Stomach (tissue), 9 donors: ENCODE measurements around the gene TMEM179. TPM values are rescaled to one million over a fixed set of nuclear protein-coding genes. Genes with fewer than 3 reads are reported as not detected.

Experiments used
- DNase-seq, 2 donors: peaks; one replicate each; pipeline versions ENCODE4 v3.0.0 to v3.0.0-alpha.2; 2013 to 2019
- H3K27ac ChIP-seq, 5 donors: fragments of 200-600 bp in 4 of 5; sonication (generic) in 4 of 5; one replicate each; pipeline ENCODE4 v1.5.1; 2013 to 2019; ENCODE audit warnings: mild to moderate bottlenecking in 1 of 5, moderate library complexity in 1 of 5
- H3K27me3 ChIP-seq, 3 donors: fragments of 200-600 bp; sonication (generic); one replicate each; pipeline ENCODE4 v1.5.1; 2017 to 2019; ENCODE audit warnings: mixed run types in 1 of 3
- H3K36me3 ChIP-seq, 4 donors: fragments of 200-600 bp; sonication (generic); 1 replicate in 3 of 4; 2 replicates in 1 of 4; pipeline ENCODE4 v1.5.1; 2016 to 2019
- H3K4me1 ChIP-seq, 4 donors: fragments of 200-600 bp; sonication (generic); one replicate each; pipeline ENCODE4 v1.5.1; 2016 to 2019
- H3K4me3 ChIP-seq, 4 donors: fragments of 200-600 bp; sonication (generic) in 3 of 4; one replicate each; pipeline ENCODE4 v1.5.1; 2016 to 2019; ENCODE audit warnings: mild to moderate bottlenecking in 1 of 4
- H3K9me3 ChIP-seq, 4 donors: fragments of 200-600 bp; sonication (generic); one replicate each; pipeline ENCODE4 v1.5.1; 2016 to 2019
- EP300 ChIP-seq: sonication (generic); formaldehyde crosslinking; IDR thresholded peaks from one replicate; pipeline ENCODE4 v1.6.1; 2017; ENCODE audit warnings: antibody characterized with exemption
- POLR2A ChIP-seq, 4 donors: fragments of 450-650 bp; IDR thresholded peaks; one replicate each; pipeline ENCODE4 v1.6.1; 2016; ENCODE audit warnings: antibody characterized with exemption in 4 of 4, control low read depth in 2 of 4, mild to moderate bottlenecking in 1 of 4, moderate library complexity in 1 of 4
- POLR2AphosphoS5 ChIP-seq, 3 donors: sonication (generic); formaldehyde crosslinking; IDR thresholded peaks; one replicate each; pipeline ENCODE4 v1.6.1; 2016; ENCODE audit warnings: antibody characterized with exemption in 3 of 3
- WGBS, 5 donors: extraction: QIAGEN DNeasy Blood & Tissue Kit in 3 of 5; methylation state at CpG; one replicate each; pipeline versions ENCODE4 v1.1.5 to v1.1.7; 2013 to 2018; 5-methylcytosine and 5-hydroxymethylcytosine counted together
- intact Hi-C: fragments of 100-400 bp; cut with DNase I; formaldehyde crosslinking; loops from one replicate; pipeline ENCODE4 v1.15.1; 2023; ENCODE audit warnings: low total_unique reads
- polyA plus RNA-seq, 3 donors: library from polyadenylated mRNA; stranded (reverse); fragments of 200-250 nt; gene quantifications; one replicate each; pipeline ENCODE4 v1.2.3, GENCODE V29; 2013
- total RNA-seq, 5 donors: library from RNA; depleted of rRNA; stranded (reverse); fragments of >200 nt; gene quantifications; one replicate each; pipeline versions ENCODE4 v1.1.0 to v1.2.3, GENCODE V29; 2014 to 2016
- TF ChIP-seq, protein P1 (sequence below), 7 experiments: fragments of 450-650 bp in 4 of 7; fragments of 200-600 bp in 3 of 7; sonication (generic) in 3 of 7; IDR thresholded peaks; one replicate each; pipeline ENCODE4 v1.5.1; 2016 to 2019; ENCODE audit warnings: antibody characterized with exemption in 7 of 7, control low read depth in 2 of 7, mild to moderate bottlenecking in 1 of 7
- donor health status: healthy with polysubstance abuse.
- donor health status: Bipolar disorder and iron deficiency.
- donor health status: healthy.

TMEM179 gene
- total and polyA plus RNA-seq, 8 donors = 0.58 to 4.6 (median 0.92) TPM; not detected in 3

DNA sequence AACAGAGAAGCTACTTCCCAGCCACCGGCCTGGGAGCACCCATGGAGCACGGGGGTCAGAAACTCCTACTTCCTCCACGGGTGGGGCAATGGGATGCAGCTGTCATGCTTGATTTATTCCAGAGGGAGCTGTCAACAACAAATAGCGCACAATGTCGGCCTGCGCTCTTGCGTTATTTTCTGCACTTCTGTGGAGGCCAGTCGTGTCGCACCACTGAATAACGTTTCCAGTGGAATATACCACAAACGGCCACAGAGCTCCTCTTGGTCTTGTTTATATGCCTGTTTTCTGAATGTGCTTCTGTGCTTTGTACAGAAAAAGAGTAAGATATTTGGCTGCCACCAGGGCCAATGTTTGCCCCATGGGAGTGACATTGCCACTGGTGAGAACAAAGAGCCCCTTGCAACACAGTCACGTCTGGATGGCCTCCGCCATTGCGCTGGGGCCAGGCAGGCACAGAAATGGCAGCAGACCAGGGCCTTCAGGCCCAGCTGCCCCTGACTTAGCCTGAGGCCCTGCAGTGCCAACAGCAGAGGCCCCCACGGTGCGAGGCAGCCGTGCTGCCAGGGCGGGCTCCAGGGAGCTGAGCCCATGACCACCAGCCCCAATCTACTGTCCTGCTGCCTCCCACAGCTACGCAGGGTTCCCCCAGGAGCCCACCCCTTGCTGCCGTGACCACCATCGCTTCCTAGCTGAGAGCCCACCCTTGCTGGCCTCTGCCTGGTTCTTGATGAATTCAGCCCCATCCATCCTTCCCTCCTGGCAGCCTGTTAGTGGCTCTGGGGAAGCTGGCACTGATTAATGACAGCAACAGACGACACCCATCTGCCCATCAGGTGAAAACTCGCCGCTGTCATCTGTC, 28.9 kb upstream of the TMEM179 start:
- no peak for DNase-seq

DNA sequence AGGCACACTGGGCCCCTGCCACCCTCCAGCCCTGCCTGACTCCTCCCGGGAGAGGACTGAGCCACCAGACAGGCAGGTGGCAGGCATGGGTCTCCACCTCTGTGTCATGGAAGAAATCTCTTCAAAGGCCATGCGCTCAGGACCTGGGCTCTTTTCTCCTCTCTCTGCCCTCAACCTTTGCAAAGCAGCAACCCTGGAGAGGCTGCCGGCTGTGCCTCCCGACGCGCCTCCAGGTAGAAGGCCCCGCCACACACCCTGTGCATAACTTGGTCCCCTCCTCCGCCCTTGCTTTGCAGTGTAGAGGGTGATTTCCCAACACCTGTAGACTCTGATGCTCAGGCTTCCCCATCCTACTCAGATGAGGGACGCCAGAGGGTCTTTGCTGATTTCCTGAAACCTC, 28.2 kb upstream of the TMEM179 start:
- DNase-seq = no peak
- Histone ChIP-seq H3K9me3 (peaks cover 0 to 16% (median 14%) of the 10 kb centered on the region in 4 donors), H3K4me1 (no peaks in the 10 kb centered on the region), H3K27ac (no peak overlapping the region), H3K27me3 (peaks cover 0 to 57% (median 20%) of the 10 kb centered on the region in 3 donors), H3K36me3 (no peaks in the 10 kb centered on the region), H3K4me3 (no peak overlapping the region)
- TF ChIP-seq, protein P1, sequence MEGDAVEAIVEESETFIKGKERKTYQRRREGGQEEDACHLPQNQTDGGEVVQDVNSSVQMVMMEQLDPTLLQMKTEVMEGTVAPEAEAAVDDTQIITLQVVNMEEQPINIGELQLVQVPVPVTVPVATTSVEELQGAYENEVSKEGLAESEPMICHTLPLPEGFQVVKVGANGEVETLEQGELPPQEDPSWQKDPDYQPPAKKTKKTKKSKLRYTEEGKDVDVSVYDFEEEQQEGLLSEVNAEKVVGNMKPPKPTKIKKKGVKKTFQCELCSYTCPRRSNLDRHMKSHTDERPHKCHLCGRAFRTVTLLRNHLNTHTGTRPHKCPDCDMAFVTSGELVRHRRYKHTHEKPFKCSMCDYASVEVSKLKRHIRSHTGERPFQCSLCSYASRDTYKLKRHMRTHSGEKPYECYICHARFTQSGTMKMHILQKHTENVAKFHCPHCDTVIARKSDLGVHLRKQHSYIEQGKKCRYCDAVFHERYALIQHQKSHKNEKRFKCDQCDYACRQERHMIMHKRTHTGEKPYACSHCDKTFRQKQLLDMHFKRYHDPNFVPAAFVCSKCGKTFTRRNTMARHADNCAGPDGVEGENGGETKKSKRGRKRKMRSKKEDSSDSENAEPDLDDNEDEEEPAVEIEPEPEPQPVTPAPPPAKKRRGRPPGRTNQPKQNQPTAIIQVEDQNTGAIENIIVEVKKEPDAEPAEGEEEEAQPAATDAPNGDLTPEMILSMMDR (IDR thresholded peaks at IDR 0.05) = no peak
- TF ChIP-seq EP300 (no peak), POLR2AphosphoS5 (IDR thresholded peaks at IDR 0.05) (no peak), POLR2A (IDR thresholded peaks at IDR 0.05) (no peak)
- WGBS, 5 donors = 62 to 79% (median 65%) methylated on average over 7 to 9 of the region's 9 CpGs
- intact Hi-C loops = no loop called here

More for the DNA sequence above, 28.9 kb upstream of the TMEM179 start:
- peaks cover 0 to 13% (median 12%) of the 10 kb centered on the region in 4 donors for H3K9me3 ChIP-seq
- H3K27me3 ChIP-seq = peaks cover 0 to 59% (median 20%) of the 10 kb centered on the region in 3 donors
- WGBS, 5 donors = 74 to 84% (median 79%) methylated on average over 20 to 24 of the region's 24 CpGs
- no peaks in the 10 kb centered on the region for H3K36me3 ChIP-seq
- TF ChIP-seq, protein P1 (IDR thresholded peaks at IDR 0.05) = no peak
- no peak for TF ChIP-seq POLR2A (IDR thresholded peaks at IDR 0.05)
- TF ChIP-seq EP300 = no peak
- no peak for TF ChIP-seq POLR2AphosphoS5 (IDR thresholded peaks at IDR 0.05)
- intact Hi-C loops = no loop called here
- no peak overlapping the region for H3K4me3 ChIP-seq
- H3K27ac ChIP-seq = no peak overlapping the region
- H3K4me1 ChIP-seq = no peaks in the 10 kb centered on the region

DNA sequence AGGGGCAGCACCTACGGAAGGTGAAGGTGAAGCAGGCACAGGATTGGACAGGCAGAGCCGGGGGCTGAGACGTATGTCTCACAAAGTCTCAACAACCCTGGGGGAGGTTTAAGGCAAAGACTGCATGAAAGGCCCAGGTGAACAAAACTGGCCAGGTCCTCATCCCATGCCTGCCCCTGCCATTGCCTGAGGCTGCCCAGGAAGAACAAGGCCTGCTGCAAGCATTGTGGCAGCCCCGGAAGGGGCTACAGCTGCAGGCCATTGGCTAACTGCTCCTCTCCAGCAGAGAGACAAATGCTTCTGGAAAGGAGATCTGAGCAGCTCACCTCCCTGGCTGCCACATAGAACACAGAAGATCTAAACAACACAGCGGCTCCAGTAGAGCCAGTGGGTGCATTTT, 20.4 kb upstream of the TMEM179 start:
- Histone ChIP-seq H3K9me3 (peaks cover 0 to 21% (median 18%) of the 10 kb centered on the region in 4 donors), H3K4me1 (no peaks in the 10 kb centered on the region), H3K4me3 (no peak overlapping the region), H3K27me3 (peaks cover 0 to 41% (median 2%) of the 10 kb centered on the region in 3 donors), H3K36me3 (no peaks in the 10 kb centered on the region), H3K27ac (no peak overlapping the region)
- intact Hi-C loops = no loop called here
- no peak for DNase-seq
- TF ChIP-seq, protein P1 (IDR thresholded peaks at IDR 0.05) = no peak
- TF ChIP-seq POLR2AphosphoS5 (IDR thresholded peaks at IDR 0.05) (no peak), POLR2A (IDR thresholded peaks at IDR 0.05) (no peak), EP300 (no peak)
- 55 to 64% (median 57%) methylated on average over 5 of the region's 5 CpGs for WGBS, 5 donors

DNA sequence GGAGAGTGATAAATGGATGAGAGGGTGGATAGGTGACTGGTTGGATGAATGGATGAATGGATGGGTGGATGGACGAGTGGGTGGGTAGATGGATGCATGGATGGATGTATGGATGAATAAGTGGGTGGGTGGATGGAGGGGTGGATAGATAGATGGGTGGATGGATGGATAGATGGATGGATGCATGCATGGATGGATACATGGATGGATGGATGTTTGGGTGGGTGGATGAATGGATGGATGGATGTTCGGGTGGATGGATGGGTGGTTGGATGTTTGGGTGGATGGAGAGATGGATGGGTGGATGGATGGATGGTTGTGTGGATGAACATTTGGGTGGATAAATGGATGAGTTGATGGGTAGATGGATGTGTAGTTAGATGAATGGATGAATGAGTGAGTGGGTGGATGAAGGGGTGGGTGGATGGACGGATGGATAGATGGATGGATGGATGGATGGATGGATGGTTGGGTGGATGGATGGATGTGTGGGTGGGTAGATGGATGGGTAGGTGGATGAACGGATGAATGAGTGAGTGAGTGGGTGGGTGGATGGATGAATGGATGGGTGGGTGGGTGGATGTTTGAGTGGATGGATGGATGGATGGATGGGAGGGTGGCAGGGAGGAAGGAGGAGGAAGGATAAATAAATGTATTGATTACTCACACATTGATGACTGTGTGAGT, 9.7 kb upstream of the TMEM179 start:
- intact Hi-C loops = no loop called here
- DNase-seq = no peak
- no peak overlapping the region for H3K4me3 ChIP-seq
- H3K4me1 ChIP-seq = no peaks in the 10 kb centered on the region
- no peaks in the 10 kb centered on the region for H3K9me3 ChIP-seq
- no peak for TF ChIP-seq POLR2AphosphoS5 (IDR thresholded peaks at IDR 0.05)
- no peak overlapping the region for H3K27ac ChIP-seq
- 59 to 73% (median 62%) methylated on average over 4 of the region's 4 CpGs for WGBS, 5 donors
- H3K36me3 ChIP-seq = no peaks in the 10 kb centered on the region
- peaks cover 0 to 57% (median 11%) of the 10 kb centered on the region in 3 donors for H3K27me3 ChIP-seq
